NT2/D1 (cell line): ENCODE measurements around the gene LCORL.

Source experiments
- YY1 ChIP-seq: IDR thresholded peaks from 2 replicates; pipeline ENCODE4 v1.6.1; 2011; ENCODE audit not compliant: insufficient read length, insufficient read depth
- ZNF274 ChIP-seq: IDR thresholded peaks from 2 replicates; pipeline ENCODE4 v1.6.1; 2011; ENCODE audit warnings: mild to moderate bottlenecking, low read depth, low read length

- TF ChIP-seq YY1, result no peak
- TF ChIP-seq ZNF274, result no peak
Measured at GRCh38 chr4:17932041-17932440, 89.5 kb downstream of the LCORL start.
